ENCODE measurements around the gene ASB10. TPM values are rescaled to one million over a fixed set of nuclear protein-coding genes. Genes with fewer than 3 reads are reported as not detected.

Gene ASB10
- total and polyA plus RNA-seq, 2 donors (not counting 1 experiment from before 2014, with no cell fraction given), result not detected

- intact Hi-C loops (cut with micrococcal nuclease), result no loop called here
- Histone ChIP-seq H3K4me3 (ENCODE audit: control extremely low read depth in 1 of 5, extremely low read depth in 1 of 5, insufficient read depth in 1 of 5, low read depth in 2 of 5, low read length in 4 of 5) (no peak overlapping the region), H3K36me3 (replicated peaks in 1 of 2; ENCODE audit: control extremely low read depth in 1 of 2, control insufficient read depth in 1 of 2, extremely low read depth in 1 of 2, insufficient read depth in 2 of 2, low read length in 1 of 2) (no peaks in the 10 kb centered on the region), H4K20me1 (ENCODE audit: control insufficient read depth, insufficient read depth, low read length, poor library complexity, severe bottlenecking) (no peaks in the 10 kb centered on the region), H3K4me1 (ENCODE audit: control insufficient read depth in 2 of 2, insufficient read depth in 2 of 2, low read length in 2 of 2) (no peaks in the 10 kb centered on the region), H3K4me2 (replicated peaks; ENCODE audit: low read depth, low read length, poor library complexity, severe bottlenecking) (no peak overlapping the region), H3K79me2 (ENCODE audit: control insufficient read depth, insufficient read depth, low read length) (no peaks in the 10 kb centered on the region), H2AFZ (ENCODE audit: insufficient read depth, low read depth, low read length, poor library complexity, severe bottlenecking) (no peak overlapping the region), H3K27ac (ENCODE audit: low read length in 2 of 2) (no peak overlapping the region), H3K27me3 (replicated peaks in 1 of 4; ENCODE audit: control extremely low read depth in 1 of 4, control insufficient read depth in 3 of 4, insufficient read depth in 4 of 4, low read length in 3 of 4) (peaks cover 0 to 26% (median 1%) of the 10 kb centered on the region in 4 experiments), H3K9ac (ENCODE audit: low read length) (no peak overlapping the region), H3K9me3 (ENCODE audit: control extremely low read depth in 1 of 3, control insufficient read depth in 2 of 3, insufficient read depth in 1 of 3, low read length in 2 of 3) (no peaks in the 10 kb centered on the region)
- POLR2A ChIA-PET, result no interaction called here
- Mint-ChIP-seq H3K4me3 (no peak overlapping the region), H3K27me3 (peaks cover 22% of the 10 kb centered on the region), H3K4me1 (no peaks in the 10 kb centered on the region), H3K27ac (no peak overlapping the region), H3K9me3 (ENCODE audit: insufficient read depth) (no peaks in the 10 kb centered on the region)
- WGBS (ENCODE audit: insufficient coverage), result 100% methylated on average over 3 of the region's 4 CpGs
- ATAC-seq (ENCODE audit: low read depth) (no peak), DNase-seq (no peak)
- CTCF ChIA-PET, result no interaction called here
- TF ChIP-seq, protein P1, sequence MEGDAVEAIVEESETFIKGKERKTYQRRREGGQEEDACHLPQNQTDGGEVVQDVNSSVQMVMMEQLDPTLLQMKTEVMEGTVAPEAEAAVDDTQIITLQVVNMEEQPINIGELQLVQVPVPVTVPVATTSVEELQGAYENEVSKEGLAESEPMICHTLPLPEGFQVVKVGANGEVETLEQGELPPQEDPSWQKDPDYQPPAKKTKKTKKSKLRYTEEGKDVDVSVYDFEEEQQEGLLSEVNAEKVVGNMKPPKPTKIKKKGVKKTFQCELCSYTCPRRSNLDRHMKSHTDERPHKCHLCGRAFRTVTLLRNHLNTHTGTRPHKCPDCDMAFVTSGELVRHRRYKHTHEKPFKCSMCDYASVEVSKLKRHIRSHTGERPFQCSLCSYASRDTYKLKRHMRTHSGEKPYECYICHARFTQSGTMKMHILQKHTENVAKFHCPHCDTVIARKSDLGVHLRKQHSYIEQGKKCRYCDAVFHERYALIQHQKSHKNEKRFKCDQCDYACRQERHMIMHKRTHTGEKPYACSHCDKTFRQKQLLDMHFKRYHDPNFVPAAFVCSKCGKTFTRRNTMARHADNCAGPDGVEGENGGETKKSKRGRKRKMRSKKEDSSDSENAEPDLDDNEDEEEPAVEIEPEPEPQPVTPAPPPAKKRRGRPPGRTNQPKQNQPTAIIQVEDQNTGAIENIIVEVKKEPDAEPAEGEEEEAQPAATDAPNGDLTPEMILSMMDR (IDR thresholded peaks at IDR 0.05), result no peak
- TF ChIP-seq EZH2 (IDR thresholded peaks at IDR 0.05; ENCODE audit: borderline replicate concordance, insufficient read depth, low read depth, low read length, poor library complexity, severe bottlenecking), result no peak
Observed at GRCh38 chr7:151201751-151202150, 14.7 kb upstream of the ASB10 start.

GRCh38 chr7:151201344-151201743 is 14.3 kb upstream of the ASB10 start:
- Mint-ChIP-seq H3K27ac (no peak overlapping the region), H3K27me3 (peaks cover 20% of the 10 kb centered on the region), H3K4me3 (no peak overlapping the region), H3K9me3 (ENCODE audit: insufficient read depth) (no peaks in the 10 kb centered on the region), H3K4me1 (no peaks in the 10 kb centered on the region)
- POLR2A ChIA-PET, result no interaction called here
- ATAC-seq (ENCODE audit: low read depth) (no peak), DNase-seq (no peak)
- intact Hi-C loops (cut with micrococcal nuclease), result no loop called here
- Histone ChIP-seq H3K27ac (ENCODE audit: low read length in 2 of 2) (no peak overlapping the region), H3K9me3 (ENCODE audit: control extremely low read depth in 1 of 3, control insufficient read depth in 2 of 3, insufficient read depth in 1 of 3, low read length in 2 of 3) (no peaks in the 10 kb centered on the region), H3K4me1 (ENCODE audit: control insufficient read depth in 2 of 2, insufficient read depth in 2 of 2, low read length in 2 of 2) (no peaks in the 10 kb centered on the region), H3K9ac (ENCODE audit: low read length) (no peak overlapping the region), H3K27me3 (replicated peaks in 1 of 4; ENCODE audit: control extremely low read depth in 1 of 4, control insufficient read depth in 3 of 4, insufficient read depth in 4 of 4, low read length in 3 of 4) (peaks cover 0 to 26% (median 1%) of the 10 kb centered on the region in 4 experiments), H4K20me1 (ENCODE audit: control insufficient read depth, insufficient read depth, low read length, poor library complexity, severe bottlenecking) (no peaks in the 10 kb centered on the region), H3K4me3 (ENCODE audit: control extremely low read depth in 1 of 5, extremely low read depth in 1 of 5, insufficient read depth in 1 of 5, low read depth in 2 of 5, low read length in 4 of 5) (no peak overlapping the region), H2AFZ (ENCODE audit: insufficient read depth, low read depth, low read length, poor library complexity, severe bottlenecking) (no peak overlapping the region), H3K4me2 (replicated peaks; ENCODE audit: low read depth, low read length, poor library complexity, severe bottlenecking) (no peak overlapping the region), H3K36me3 (replicated peaks in 1 of 2; ENCODE audit: control extremely low read depth in 1 of 2, control insufficient read depth in 1 of 2, extremely low read depth in 1 of 2, insufficient read depth in 2 of 2, low read length in 1 of 2) (no peaks in the 10 kb centered on the region), H3K79me2 (ENCODE audit: control insufficient read depth, insufficient read depth, low read length) (no peaks in the 10 kb centered on the region)
- TF ChIP-seq EZH2 (IDR thresholded peaks at IDR 0.05; ENCODE audit: borderline replicate concordance, insufficient read depth, low read depth, low read length, poor library complexity, severe bottlenecking), result no peak
- TF ChIP-seq, protein P1 (IDR thresholded peaks at IDR 0.05), result no peak
- whole genome bisulfite sequencing (ENCODE audit: insufficient coverage), result 89% methylated on average over 1 of the region's 3 CpGs
- CTCF ChIA-PET, result no interaction called here
